BJ (cell line): Measurements from ENCODE around the gene DDR2. TPM values are rescaled to one million over a fixed set of nuclear protein-coding genes. Genes with fewer than 3 reads are reported as not detected.

Source experiments
- CTCF ChIA-PET: fragments of 350-600 bp; formaldehyde crosslinking; extraction: SDS; loops from one replicate; lab custom pipeline; 2021; ENCODE audit warnings: antibody characterized with exemption, inconsistent platforms; lab: Yijun Ruan, JAX
- POLR2A ChIA-PET: fragments of 300-600 bp; sonication (Branson Sonifier 250); formaldehyde crosslinking; extraction: SDS; loops from one replicate; lab custom pipeline; 2021; ENCODE audit warnings: antibody characterized with exemption; lab: Charles Lee
- DNase-seq: peaks from one replicate; pipeline ENCODE4 v3.0.0-alpha.2; 2011; ENCODE audit warnings: low read depth
- H3K27me3 ChIP-seq: 2 replicates; pipeline ENCODE4 v1.6.0; 2011; ENCODE audit warnings: low read length; ENCODE audit not compliant: control insufficient read depth, insufficient read depth
- H3K36me3 ChIP-seq: 2 replicates; pipeline ENCODE4 v1.5.1; 2011; ENCODE audit warnings: low read length; ENCODE audit not compliant: control insufficient read depth, insufficient read depth
- H3K4me3 ChIP-seq: 2 replicates; pipeline ENCODE4 v1.5.1; 2011; ENCODE audit warnings: low read depth, mild to moderate bottlenecking, control low read depth, low read length
- polyA plus RNA-seq: library from polyadenylated mRNA; depleted of rRNA; stranded (reverse); fragments of >200 nt; gene quantifications from 2 replicates; pipeline ENCODE4 v1.2.3, GENCODE V29; 2011
- TF ChIP-seq, protein P1 (sequence below): IDR thresholded peaks from 2 replicates; pipeline ENCODE4 v1.5.1; 2011; ENCODE audit warnings: low read depth, mild to moderate bottlenecking, control low read depth, inconsistent platforms, low read length, moderate library complexity; ENCODE audit not compliant: insufficient read depth

Gene DDR2
- polyA plus RNA-seq, 1 experiment: 282 TPM

DNA sequence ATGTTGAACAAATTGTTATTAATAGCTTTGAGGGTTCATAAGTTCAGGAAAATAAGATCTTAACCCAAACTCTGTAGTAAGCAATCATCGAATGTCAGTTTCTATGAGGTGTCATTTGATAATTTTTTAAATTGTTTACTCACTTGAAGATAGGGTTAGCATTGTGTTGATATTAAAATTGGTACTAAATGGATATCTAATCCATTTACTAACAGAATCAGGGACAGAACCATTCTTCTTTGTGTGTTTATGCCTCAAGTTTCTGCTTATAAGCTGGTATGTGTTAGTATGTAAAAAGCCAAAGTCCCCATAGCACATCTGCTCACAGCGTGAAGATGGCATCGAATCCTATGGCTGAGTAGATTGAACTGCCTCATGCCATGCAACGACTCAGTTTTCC, 13.4 kb downstream of the DDR2 start:
- ChIA-PET CTCF (no interaction called here), POLR2A (interaction anchor here (1.0 kb wide), 1 partner anchor 11 kb away, joined by 3 read pairs; no protein-coding TSS in a partner anchor)

DNA sequence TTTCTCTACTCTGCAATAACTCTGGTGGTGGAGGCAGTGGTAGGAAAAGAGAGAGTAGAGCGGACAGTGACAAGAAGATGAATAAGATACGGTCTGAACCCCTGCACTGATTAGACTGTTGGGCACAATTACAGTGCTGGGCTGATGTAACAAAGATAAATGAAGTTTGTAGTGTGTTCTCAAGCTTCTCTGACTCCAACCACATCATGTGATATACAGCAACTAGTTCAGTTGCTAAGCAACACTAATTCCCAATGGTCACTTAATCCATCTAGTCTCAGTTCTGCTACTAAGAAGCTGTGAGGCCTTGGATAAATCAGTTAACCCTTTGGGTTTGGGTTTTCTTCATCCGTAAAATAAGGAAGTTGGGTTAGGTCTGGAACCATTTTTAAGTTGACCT, 17.3 kb downstream of the DDR2 start:
- DNase-seq: no peak
- TF ChIP-seq, protein P1, sequence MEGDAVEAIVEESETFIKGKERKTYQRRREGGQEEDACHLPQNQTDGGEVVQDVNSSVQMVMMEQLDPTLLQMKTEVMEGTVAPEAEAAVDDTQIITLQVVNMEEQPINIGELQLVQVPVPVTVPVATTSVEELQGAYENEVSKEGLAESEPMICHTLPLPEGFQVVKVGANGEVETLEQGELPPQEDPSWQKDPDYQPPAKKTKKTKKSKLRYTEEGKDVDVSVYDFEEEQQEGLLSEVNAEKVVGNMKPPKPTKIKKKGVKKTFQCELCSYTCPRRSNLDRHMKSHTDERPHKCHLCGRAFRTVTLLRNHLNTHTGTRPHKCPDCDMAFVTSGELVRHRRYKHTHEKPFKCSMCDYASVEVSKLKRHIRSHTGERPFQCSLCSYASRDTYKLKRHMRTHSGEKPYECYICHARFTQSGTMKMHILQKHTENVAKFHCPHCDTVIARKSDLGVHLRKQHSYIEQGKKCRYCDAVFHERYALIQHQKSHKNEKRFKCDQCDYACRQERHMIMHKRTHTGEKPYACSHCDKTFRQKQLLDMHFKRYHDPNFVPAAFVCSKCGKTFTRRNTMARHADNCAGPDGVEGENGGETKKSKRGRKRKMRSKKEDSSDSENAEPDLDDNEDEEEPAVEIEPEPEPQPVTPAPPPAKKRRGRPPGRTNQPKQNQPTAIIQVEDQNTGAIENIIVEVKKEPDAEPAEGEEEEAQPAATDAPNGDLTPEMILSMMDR: no peak
- no peak overlapping the region for H3K4me3 ChIP-seq
- ChIA-PET CTCF (no interaction called here), POLR2A (no interaction called here)
- H3K27me3 ChIP-seq: no peaks in the 10 kb centered on the region
- H3K36me3 ChIP-seq: no peaks in the 10 kb centered on the region; the same call in 1 of the 2 replicates

More for the DNA sequence above, 13.4 kb downstream of the DDR2 start:
- no peaks in the 10 kb centered on the region for H3K27me3 ChIP-seq
- no peaks in the 10 kb centered on the region; the same call in 1 of the 2 replicates for H3K36me3 ChIP-seq
- no peak overlapping the region for H3K4me3 ChIP-seq
- TF ChIP-seq, protein P1: no peak
- DNase-seq: no peak

DNA sequence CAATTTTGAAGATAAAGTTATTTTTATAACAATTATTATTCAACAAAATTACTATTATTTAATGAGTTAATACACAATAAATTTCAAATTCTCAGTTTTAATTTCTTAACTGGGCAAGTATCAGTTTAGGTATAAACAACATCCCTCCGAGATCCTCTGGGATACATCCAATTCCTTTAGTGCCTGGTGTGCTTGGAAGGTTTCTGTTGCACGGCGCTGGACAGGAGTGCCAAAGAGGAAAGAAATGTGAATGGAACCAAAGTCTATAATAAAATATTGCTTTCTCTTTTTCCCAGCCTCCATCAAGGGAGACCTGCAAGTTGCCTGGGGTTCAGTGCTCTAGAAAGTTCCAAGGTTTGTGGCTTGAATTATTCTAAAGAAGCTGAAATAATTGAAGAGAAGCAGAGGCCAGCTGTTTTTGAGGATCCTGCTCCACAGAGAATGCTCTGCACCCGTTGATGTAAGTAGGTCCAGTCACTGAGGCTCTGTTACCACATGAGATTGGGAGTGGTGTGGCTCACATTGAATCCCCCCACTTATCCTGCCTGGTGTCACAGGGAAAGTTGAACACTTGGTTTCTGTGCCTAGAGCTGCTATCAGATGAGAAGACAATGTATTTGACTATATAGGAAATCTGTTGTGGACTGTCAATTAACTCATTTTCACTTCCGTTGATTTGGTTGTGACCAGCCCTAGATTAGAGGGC, 22.8 kb downstream of the DDR2 start:
- DNase-seq: no peak
- no peaks in the 10 kb centered on the region for H3K27me3 ChIP-seq
- no peak overlapping the region for H3K4me3 ChIP-seq
- H3K36me3 ChIP-seq: peaks cover 11% of the 10 kb centered on the region
- TF ChIP-seq, protein P1: no peak
- ChIA-PET CTCF (no interaction called here), POLR2A (no interaction called here)

DNA sequence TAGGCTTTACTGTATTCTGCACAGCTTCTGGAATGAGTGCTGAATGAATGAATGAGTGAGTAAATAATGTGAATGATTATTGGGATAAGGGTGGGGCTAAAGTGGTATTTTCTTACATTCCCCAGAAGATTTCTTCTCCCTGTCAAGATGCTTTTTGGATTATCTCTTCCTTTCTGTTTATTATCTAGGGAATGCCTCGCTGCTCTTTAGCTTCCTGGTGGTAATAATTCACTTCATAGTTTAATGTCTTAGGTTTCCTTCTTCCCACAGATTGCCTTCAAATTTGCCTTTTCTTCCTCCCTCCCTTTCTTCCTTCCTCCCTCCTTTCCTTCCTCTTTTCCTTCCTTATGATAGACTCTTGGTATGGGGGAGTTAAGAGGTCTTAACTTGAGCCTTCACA, 24.0 kb downstream of the DDR2 start:
- POLR2A ChIA-PET: no interaction called here
- CTCF ChIA-PET: no interaction called here
- no peaks in the 10 kb centered on the region for H3K27me3 ChIP-seq
- peaks cover 11% of the 10 kb centered on the region for H3K36me3 ChIP-seq
- no peak for DNase-seq
- H3K4me3 ChIP-seq: no peak overlapping the region
- TF ChIP-seq, protein P1: no peak

DNA sequence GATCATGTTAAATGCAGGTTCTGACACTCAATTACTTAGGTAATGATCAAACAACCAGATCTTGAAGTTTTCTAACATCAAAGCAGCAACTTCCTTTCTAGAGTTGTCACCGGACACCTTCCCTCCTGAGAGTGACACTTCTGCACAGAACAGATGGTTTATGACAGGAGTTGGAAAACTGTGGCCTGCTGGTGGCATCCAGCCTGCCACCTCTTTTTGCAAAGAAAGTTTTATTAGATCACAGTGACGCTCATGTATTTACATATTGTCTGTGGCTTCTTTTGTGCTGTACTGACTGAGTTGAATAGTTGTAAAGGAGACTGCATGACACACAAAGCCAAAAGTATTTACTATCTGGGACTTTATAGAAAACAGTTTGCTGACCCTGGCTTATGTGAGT, 28.3 kb downstream of the DDR2 start:
- no peak overlapping the region for H3K4me3 ChIP-seq
- DNase-seq: no peak
- no peaks in the 10 kb centered on the region for H3K27me3 ChIP-seq
- ChIA-PET CTCF (interaction anchor here (0.7 to 0.9 kb wide), 2 partner anchors 10 to 67 kb away, joined by 3 read pairs; no protein-coding TSS in a partner anchor), POLR2A (no interaction called here)
- TF ChIP-seq, protein P1: no peak
- H3K36me3 ChIP-seq: peaks cover 10% of the 10 kb centered on the region
